Measurements from ENCODE around the gene KHK. TPM values are rescaled to one million over a fixed set of nuclear protein-coding genes. Genes with fewer than 3 reads are reported as not detected.
A peak's percentile ranks its signal among the peaks of the same experiment; 100 is the strongest.
"Not testable (repeated sequence)": the region's sequence is repeated elsewhere in the genome, so short reads cannot be mapped to it uniquely, and the experiment has no call there.

The KHK gene
- total and polyA plus RNA-seq, 7 donors = 1.6 to 12.7 (median 3.9) TPM

- WGBS, 2 donors = 58 to 71% methylated on average over 2 of the region's 2 CpGs
Measured at GRCh38 chr2:27115519-27115918, 28.9 kb downstream of the KHK start.

GRCh38 chr2:27117995-27118524, 31.5 kb downstream of the KHK start:
- H3K27me3 ChIP-seq = peaks cover 16 to 33% (median 23%) of the 10 kb centered on the region in 3 donors
- intact Hi-C loops (cut with DNase I) = no loop called here
- DNase-seq = no peak
- H3K4me1 ChIP-seq = peaks cover 0 to 12% (median 10%) of the 10 kb centered on the region in 4 donors
- TF ChIP-seq EP300 (IDR thresholded peaks at IDR 0.05) (no peak), POLR2A (IDR thresholded peaks at IDR 0.05) (no peak), CTCF (IDR thresholded peaks at IDR 0.05) (no peak), POLR2AphosphoS5 (IDR thresholded peaks at IDR 0.05) (no peak)
- peak overlapping the region in 2 of 4 donors; percentile 39 to 44 for H3K4me3 ChIP-seq
- no peaks in the 10 kb centered on the region for H3K9me3 ChIP-seq
- H3K27ac ChIP-seq = no peak overlapping the region
- 33 to 35% methylated on average over 14 of the region's 14 CpGs for WGBS, 2 donors
- H3K36me3 ChIP-seq = no peaks in the 10 kb centered on the region

More at GRCh38 chr2:27115519-27115918, 28.9 kb downstream of the KHK start:
- no peaks in the 10 kb centered on the region for H3K9me3 ChIP-seq
- DNase-seq = no peak
- H3K4me1 ChIP-seq = peaks cover 0 to 12% (median 10%) of the 10 kb centered on the region in 4 donors
- no peak overlapping the region for H3K27ac ChIP-seq
- intact Hi-C loops (cut with DNase I) = no loop called here
- no peak overlapping the region for H3K4me3 ChIP-seq
- TF ChIP-seq POLR2AphosphoS5 (IDR thresholded peaks at IDR 0.05) = no peak
- H3K36me3 ChIP-seq = no peaks in the 10 kb centered on the region
- peaks cover 16 to 33% (median 23%) of the 10 kb centered on the region in 3 donors for H3K27me3 ChIP-seq

GRCh38 chr2:27118525-27119329, 32.2 kb downstream of the KHK start, which contains the start of gene CGREF1:
Gene CGREF1, minus strand, starts transcription at chr2:27119128. Its CDS starts 14,762 bp downstream, at chr2:27104366.
- no peak for DNase-seq
- peak within 1 kb of the TSS in 3 of 4 donors; percentile 34 to 44 (median 39) for H3K4me3 ChIP-seq
- TF ChIP-seq CTCF (IDR thresholded peaks at IDR 0.05) (no peak), POLR2A (IDR thresholded peaks at IDR 0.05) (no peak), EP300 (IDR thresholded peaks at IDR 0.05) (no peak), POLR2AphosphoS5 (IDR thresholded peaks at IDR 0.05) (no peak)
- H3K36me3 ChIP-seq = no peaks in the 10 kb centered on the region
- no peaks in the 10 kb centered on the region for H3K9me3 ChIP-seq
- no peak within 1 kb of the TSS for H3K27ac ChIP-seq
- intact Hi-C loops (cut with DNase I) = no loop called here
- WGBS, 2 donors = 2 to 5% methylated on average over 84 of the region's 84 CpGs
- peaks cover 0 to 18% (median 11%) of the 10 kb centered on the region in 4 donors for H3K4me1 ChIP-seq
- H3K27me3 ChIP-seq = peaks cover 16 to 33% (median 23%) of the 10 kb centered on the region in 3 donors

- H3K9me3 ChIP-seq; DNase-seq; intact Hi-C loops (cut with DNase I); H3K27ac ChIP-seq; H3K36me3 ChIP-seq: not testable (repeated sequence)
- 75 to 85% methylated on average over 8 of the region's 8 CpGs for WGBS, 2 donors
- peaks cover 0 to 23% (median 13%) of the 10 kb centered on the region in 4 donors for H3K4me1 ChIP-seq
- H3K4me3 ChIP-seq = peak overlapping the region in 3 of 4 donors; percentile 34 to 44 (median 39)
- H3K27me3 ChIP-seq = peaks cover 16 to 33% (median 23%) of the 10 kb centered on the region in 3 donors
Measured at GRCh38 chr2:27119330-27119670, 32.7 kb downstream of the KHK start.

- no peaks in the 10 kb centered on the region for H3K36me3 ChIP-seq
- H3K4me3 ChIP-seq = no peak overlapping the region
- 77 to 80% methylated on average over 2 of the region's 2 CpGs for WGBS, 2 donors
- peaks cover 16 to 28% (median 23%) of the 10 kb centered on the region in 3 donors for H3K27me3 ChIP-seq
- DNase-seq = no peak
- no peaks in the 10 kb centered on the region for H3K9me3 ChIP-seq
- TF ChIP-seq CTCF (IDR thresholded peaks at IDR 0.05) (no peak), POLR2A (IDR thresholded peaks at IDR 0.05) (no peak), EP300 (IDR thresholded peaks at IDR 0.05) (no peak), POLR2AphosphoS5 (IDR thresholded peaks at IDR 0.05) (no peak)
- intact Hi-C loops (cut with DNase I) = no loop called here
- no peak overlapping the region for H3K27ac ChIP-seq
- peaks cover 0 to 23% (median 13%) of the 10 kb centered on the region in 4 donors for H3K4me1 ChIP-seq
Measured at GRCh38 chr2:27121906-27122305, 35.3 kb downstream of the KHK start.
